Fibroblast of villous mesenchyme (primary cell): ENCODE results near the gene RNF114. TPM values are rescaled to one million over a fixed set of nuclear protein-coding genes. Genes with fewer than 3 reads are reported as not detected.
"Not testable (repeated sequence)": the region's sequence is repeated elsewhere in the genome, so short reads cannot be mapped to it uniquely, and the experiment has no call there.

ENCODE experiments used
- DNase-seq: peaks from one replicate; pipeline ENCODE4 v3.0.0-alpha.2; 2010; ENCODE audit warnings: low read depth
- H3K4me3 ChIP-seq: 2 replicates; pipeline ENCODE4 v1.5.1; 2011; ENCODE audit warnings: low read depth, mild to moderate bottlenecking, low read length
- CTCF ChIP-seq: IDR thresholded peaks from 2 replicates; pipeline ENCODE4 v1.5.1; 2012; ENCODE audit warnings: low read depth, mild to moderate bottlenecking, low read length; ENCODE audit not compliant: insufficient read depth
- small RNA-seq: library from RNA; depleted of rRNA; stranded (forward); fragments of <200 nt; gene quantifications from one replicate; pipeline ENCODE3, GENCODE V24; 2012
- total RNA-seq: library from RNA; depleted of rRNA; stranded (reverse); fragments of >200 nt; gene quantifications from 2 replicates; pipeline ENCODE4 v1.2.3, GENCODE V29; 2012

The RNF114 gene
- total RNA-seq, 1 donor: 57.0 TPM

DNA sequence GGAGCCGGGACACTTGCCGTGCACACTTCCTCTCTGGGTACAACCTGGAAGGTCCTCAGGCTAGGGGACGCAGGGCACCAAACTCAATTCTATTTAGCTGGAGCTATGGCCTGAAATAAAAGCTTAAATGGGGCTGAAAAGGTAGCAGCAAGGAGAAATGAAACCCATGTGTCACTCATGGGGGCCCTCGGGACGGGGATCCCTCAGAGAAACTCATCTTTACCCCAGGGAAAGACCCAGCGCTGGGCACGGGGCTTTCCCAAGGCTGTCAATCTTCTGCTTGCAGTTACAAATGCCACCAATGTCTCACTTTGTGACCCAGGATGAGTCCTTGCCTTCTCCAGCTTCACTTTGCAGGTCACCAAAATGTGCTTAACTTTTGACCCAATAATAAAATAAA is 63.1 kb downstream of the RNF114 start:
- DNase-seq: no peak
- TF ChIP-seq CTCF: no peak
- no peak overlapping the region for H3K4me3 ChIP-seq

GRCh38 chr20:50000548-50001222 is 64.5 kb downstream of the RNF114 start:
- not testable (repeated sequence) for DNase-seq, H3K4me3 ChIP-seq

DNA sequence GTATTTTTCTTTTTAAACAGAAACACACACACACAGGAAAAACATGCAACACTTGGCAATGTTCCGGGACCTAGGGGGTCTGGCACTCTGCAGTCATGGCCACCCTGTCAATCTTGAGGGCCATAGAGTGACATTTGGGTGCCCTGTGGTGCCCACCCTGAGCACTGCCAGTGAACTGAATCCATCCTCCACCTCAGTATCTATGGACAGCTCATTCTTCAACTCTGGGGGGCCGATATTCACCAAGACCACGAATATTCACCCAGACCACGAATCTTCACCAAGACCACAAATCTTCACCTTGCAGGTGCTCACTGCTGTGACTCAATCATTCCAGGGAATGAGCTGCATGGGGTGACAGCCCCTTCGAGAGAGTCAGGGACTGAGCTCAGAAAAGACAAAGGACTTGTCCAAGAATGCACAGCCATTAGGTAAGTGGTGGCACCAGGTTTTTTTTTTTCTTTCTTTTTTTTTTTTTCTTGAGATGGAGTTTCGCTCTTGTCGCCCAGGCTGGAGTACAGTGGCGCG is 65.7 kb downstream of the RNF114 start:
- DNase-seq: no peak
- TF ChIP-seq CTCF: no peak
- no peak overlapping the region for H3K4me3 ChIP-seq

DNA sequence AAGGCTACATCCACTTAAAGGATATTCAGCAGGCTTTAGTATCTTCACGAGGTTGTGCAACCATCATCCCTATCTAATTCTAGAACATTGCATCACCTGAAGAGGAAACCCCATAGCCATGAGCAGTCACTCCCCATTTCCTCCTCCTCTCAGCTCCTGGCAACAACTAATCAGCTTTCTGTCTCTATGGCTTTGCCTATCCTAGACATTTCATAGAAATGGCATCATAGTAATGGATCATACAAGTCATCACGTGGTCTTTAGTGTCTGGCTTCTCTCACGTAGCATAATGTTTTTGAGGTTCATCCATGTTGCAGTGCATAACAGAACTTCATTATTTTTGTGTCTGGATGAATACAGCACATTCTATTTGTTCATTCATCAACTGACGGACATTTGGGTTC is 67.1 kb downstream of the RNF114 start:
- H3K4me3 ChIP-seq: no peak overlapping the region
- peak; percentile 96 for DNase-seq
- TF ChIP-seq CTCF: no peak

Small RNA genes within 50 kb of the gene (small RNA-seq; reads per million reads assigned to genes)
- gene RF00017 (not detected), gene RF00019 (not detected), gene RNU6-147P (not detected)

Other genes starting within 250 kb of the RNF114 start
- 19.6 and 33.7 TPM in 2 replicates for gene B4GALT5, start 222.5 kb upstream of the RNF114 start, total RNA-seq
- 6.8 and 7.3 TPM in 2 replicates for gene SLC9A8, start 123.6 kb upstream of the RNF114 start, total RNA-seq
- gene SPATA2, start 20.9 kb upstream of the RNF114 start, total RNA-seq: 2.6 and 3.9 TPM in 2 replicates
- 1.3 TPM in 2 replicates for gene SNAI1, start 46.6 kb downstream of the RNF114 start, total RNA-seq
- 88.1 and 90.2 TPM in 2 replicates for gene UBE2V1, start 176.8 kb downstream of the RNF114 start, total RNA-seq
- 25.9 and 27.7 TPM in 2 replicates for gene PEDS1, start 217.3 kb downstream of the RNF114 start, total RNA-seq